CD4-positive, alpha-beta T cell treated with Interleukin-21 for 1 hour (primary cell): Measurements from ENCODE around the gene GRID1.
"Not testable (repeated sequence)": the region's sequence is repeated elsewhere in the genome, so short reads cannot be mapped to it uniquely, and the experiment has no call there.

Experiments used
- DNase-seq: peaks from one replicate; pipeline ENCODE4 v3.0.0-alpha.2; 2020

GRID1 gene

GRCh38 chr10:86246279-86246940 lies 120.2 kb downstream of the GRID1 start:
- DNase-seq, result no peak

DNA sequence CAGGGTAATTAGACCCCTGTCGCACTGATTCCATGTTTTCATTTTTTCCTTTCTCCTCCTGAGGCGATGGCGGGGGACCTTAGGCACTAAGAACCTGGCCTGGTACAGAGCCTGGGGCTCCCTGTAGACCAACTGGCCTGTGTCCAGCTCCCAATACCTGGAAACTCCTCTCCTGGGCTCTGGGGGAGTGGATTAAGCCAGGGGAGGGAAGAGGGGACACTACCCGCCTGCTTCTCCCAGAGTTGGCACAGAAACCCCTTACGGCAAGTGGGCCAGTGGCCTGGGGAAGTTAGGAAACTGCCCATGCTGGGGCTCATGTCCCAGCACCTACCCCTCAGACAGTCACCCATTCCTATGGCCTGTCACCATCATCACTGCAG lies 121.6 kb downstream of the GRID1 start:
- DNase-seq, result no peak

DNA sequence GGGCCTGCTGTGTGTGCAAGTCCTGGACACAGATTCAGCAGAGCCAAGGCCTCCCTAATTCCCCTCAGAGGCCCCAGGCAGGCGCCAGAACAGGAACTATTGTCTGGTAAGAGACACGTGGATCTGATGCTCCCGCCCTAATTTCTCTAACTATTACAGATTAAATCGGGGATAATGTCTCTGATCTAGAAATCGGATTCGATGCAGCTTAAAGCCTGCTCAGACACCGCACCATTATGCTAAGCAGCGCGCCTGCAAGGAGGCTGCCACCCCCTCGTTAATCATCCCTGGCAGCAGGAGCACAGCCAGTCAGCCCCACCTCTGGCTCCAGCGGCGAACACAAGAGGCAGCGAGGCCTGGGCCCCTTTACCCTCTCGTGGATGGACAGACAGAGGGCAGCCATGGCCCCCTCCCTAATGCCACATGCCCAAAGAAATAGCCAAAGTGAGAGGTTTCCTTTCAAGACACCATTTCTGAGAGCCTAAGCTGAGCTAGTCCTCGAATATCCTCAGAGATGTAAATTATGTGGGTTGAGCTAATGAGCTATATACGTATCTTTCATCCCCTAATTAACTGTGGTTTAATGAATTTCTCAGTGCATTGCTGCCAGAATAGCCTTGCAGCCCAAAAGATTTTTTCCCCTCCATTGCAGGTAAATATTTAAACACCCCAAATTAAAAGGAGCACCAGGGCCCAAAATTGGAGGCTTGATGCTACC lies 122.1 kb downstream of the GRID1 start:
- DNase-seq, result no peak

- no peak for DNase-seq
Measured at GRCh38 chr10:86243651-86244155, 122.9 kb downstream of the GRID1 start.

DNA sequence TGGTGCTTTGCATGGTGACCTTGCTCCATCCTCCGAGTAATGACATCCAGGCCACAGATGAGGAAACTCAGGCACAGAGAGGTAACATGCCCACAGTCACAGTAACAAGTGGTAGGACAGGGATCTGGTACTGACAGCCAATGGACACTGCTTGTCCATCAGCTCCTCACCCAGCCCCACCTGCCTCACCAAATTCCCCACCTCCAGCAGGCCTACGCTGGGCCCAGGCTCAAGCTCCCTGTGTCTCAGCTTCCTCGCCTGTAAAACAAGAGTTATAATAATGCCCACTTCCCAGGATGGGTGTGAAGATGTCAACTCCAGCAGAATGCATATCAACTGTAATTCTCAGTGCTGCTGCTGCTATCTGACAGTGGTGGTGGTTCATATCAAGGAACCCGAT lies 123.8 kb downstream of the GRID1 start:
- DNase-seq, result no peak

- DNase-seq, result not testable (repeated sequence)
Measured at GRCh38 chr10:86238089-86238488, 128.5 kb downstream of the GRID1 start.

- no peak for DNase-seq
Measured at GRCh38 chr10:86234541-86235270, 131.9 kb downstream of the GRID1 start.

DNA sequence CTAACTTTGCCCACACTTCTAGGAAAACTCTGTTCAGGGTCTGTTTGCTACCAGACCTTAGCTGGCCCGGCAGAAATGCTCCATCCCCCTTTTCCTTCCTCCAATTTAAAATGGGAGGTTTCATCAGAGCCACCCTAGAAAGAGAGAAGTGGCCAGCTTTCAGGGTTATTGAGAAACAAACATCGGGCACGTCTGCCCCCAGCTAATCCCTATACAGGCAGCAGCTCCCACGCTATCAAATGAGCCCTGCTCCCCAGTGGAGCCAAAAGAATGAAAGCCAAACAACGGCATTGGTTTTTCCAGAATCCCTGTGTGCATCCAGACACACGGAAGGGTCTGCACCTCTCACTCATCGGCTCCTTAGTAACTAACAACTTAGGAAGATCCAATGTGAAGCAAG lies 132.5 kb downstream of the GRID1 start:
- no peak for DNase-seq

- DNase-seq, result no peak
Measured at GRCh38 chr10:86233131-86233530, 133.5 kb downstream of the GRID1 start.

GRCh38 chr10:86232644-86233043 lies 134.0 kb downstream of the GRID1 start:
- DNase-seq, result no peak

GRCh38 chr10:86231796-86232560 lies 134.6 kb downstream of the GRID1 start:
- DNase-seq, result no peak

- no peak for DNase-seq
Measured at GRCh38 chr10:86230557-86231180, 135.9 kb downstream of the GRID1 start.

GRCh38 chr10:86229811-86230556 lies 136.6 kb downstream of the GRID1 start:
- DNase-seq, result no peak

DNA sequence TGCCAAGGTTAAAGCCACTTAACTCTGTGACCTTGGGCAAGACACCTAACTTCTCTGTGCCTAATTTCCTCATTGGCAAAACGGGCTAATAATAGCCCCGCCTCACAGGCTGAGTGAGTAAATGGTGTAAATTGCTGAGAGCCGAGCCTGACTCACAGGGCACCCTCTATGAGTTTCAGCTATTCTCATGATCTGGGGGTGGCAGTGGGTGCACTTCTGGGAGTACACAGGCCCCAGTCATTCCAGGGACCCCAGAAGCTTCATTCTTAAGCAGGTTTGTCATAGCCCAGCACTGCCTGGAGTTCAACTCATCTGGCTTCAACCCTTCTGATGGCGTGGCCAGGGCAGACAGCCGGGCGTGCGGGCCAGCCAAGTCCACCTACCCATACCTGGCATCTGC lies 137.2 kb downstream of the GRID1 start:
- no peak for DNase-seq

DNA sequence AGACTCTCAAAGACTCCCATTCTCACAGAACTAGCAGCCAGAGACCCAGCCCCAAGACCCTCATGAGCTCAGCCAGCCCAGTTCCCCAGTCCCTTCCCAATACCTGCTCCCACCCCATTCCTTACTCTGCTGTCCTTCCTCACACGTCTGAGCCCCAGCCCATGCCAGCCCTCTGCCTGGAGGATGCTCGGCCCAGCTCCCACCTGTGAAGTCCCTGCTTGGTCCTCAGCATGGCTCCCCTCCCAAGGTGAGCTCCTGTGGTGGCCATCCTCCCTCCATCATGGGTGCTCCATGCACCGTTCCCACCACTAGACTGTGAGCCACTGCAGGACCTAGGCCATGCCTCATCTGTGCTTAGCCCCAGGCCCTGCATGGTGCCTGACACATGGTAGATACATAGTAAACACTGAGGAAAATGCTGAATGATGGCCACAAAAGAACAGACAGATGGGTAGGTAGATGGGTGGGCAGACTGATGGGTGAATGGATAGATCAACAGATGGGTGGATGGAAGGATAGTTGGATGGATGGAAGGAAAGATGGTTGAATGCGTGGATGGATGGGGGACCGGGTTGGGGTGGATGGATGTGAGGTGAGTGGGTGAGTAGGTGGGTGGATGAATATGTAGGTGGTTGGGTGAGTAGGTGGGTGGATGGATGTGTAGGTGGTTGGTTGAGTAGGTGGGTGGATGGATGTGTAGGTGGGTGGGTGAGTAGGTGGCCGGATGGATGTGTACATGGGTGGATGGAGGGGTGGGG lies 138.9 kb downstream of the GRID1 start:
- no peak for DNase-seq

DNA sequence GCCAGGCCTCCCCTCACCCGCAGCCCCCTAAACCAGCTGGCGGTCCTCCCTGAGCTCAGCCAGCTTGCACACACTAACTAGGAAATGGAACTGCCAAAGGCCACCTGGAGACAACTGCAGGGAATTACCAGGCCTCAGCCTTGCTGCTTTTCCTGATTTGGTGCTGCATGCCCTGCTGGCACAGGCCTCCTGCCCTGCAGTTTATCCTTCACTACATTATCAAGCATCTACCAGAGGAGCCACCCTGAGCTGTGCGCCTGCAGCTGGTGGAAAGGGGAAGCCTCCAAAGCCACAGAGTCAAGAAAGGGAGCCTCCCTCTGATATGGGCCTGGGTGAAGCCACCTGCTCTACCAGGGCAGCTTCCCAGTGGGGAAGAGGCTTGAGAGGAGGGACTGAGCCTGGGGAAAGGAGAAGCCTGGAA lies 139.8 kb downstream of the GRID1 start:
- no peak for DNase-seq

DNA sequence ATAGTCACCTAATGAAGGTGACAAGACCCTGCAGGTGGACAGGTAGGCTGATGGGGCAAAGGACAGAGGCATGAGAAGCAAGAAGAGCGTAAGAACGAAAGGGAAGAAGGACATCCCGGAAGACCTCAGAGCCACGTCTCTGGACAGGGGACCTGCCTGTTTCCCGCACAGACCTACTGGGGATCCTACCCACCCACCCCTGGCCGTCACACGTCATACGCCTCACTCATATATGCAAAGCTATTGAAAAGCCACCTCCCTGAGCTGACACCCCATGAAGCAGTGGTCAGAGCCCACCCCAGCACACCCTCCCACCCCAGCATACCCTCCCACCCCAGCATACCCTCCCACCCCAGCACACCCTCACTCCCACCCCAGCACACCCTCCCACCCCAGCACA lies 140.6 kb downstream of the GRID1 start:
- no peak for DNase-seq

- DNase-seq, result no peak
Measured at GRCh38 chr10:86225103-86225782, 141.4 kb downstream of the GRID1 start.

GRCh38 chr10:86224354-86225102 lies 142.1 kb downstream of the GRID1 start:
- no peak for DNase-seq

DNA sequence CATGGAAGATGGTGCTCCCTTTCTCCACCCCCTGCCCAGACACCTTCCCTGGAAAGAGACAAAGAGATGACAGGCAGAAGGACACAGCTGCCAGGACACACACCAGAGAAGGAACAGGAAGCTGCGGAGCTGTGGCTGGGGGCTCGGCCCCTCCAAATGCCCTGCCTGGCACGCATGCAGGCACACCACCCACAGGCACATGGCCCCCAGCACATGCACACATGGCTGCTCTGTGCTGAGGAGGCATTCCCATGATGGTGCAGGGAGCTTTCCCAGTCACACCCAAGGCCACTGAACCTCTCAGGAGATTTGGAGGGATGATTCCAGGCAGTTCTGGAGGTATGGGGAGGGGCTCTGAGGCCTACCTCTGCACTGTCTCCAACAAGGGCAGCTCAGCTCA lies 143.3 kb downstream of the GRID1 start:
- no peak for DNase-seq
